Vagina (tissue), 2 donors: Measurements from ENCODE around the gene RALB. TPM values are rescaled to one million over a fixed set of nuclear protein-coding genes. Genes with fewer than 3 reads are reported as not detected.
"Not testable (repeated sequence)": the region's sequence is repeated elsewhere in the genome, so short reads cannot be mapped to it uniquely, and the experiment has no call there.

Source experiments
- DNase-seq, 2 donors: peaks; one replicate each; pipeline ENCODE4 v3.0.0-alpha.2; 2017; ENCODE audit errors: extremely low spot score in 2 of 2
- H3K27ac ChIP-seq: fragments of 200-600 bp; sonication (generic); one replicate; pipeline ENCODE4 v1.5.1; 2019
- H3K27me3 ChIP-seq: fragments of 200-600 bp; sonication (generic); one replicate; pipeline ENCODE4 v1.5.1; 2019
- H3K36me3 ChIP-seq, 2 donors: fragments of 200-600 bp; sonication (generic); one replicate each; pipeline ENCODE4 v1.5.1; 2017 to 2019
- H3K4me1 ChIP-seq: fragments of 200-600 bp; sonication (generic); one replicate; pipeline ENCODE4 v1.5.1; 2019
- H3K4me3 ChIP-seq, 2 donors: fragments of 200-600 bp; sonication (generic); 1 replicate in 1 of 2; 2 replicates in 1 of 2; pipeline ENCODE4 v1.5.1; 2016 to 2019
- H3K9me3 ChIP-seq: fragments of 200-600 bp; sonication (generic); one replicate; pipeline ENCODE4 v1.5.1; 2019
- POLR2A ChIP-seq, 2 donors: fragments of 450-650 bp; IDR thresholded peaks; one replicate each; pipeline ENCODE4 v1.6.1; 2017; ENCODE audit warnings: antibody characterized with exemption in 2 of 2, mild to moderate bottlenecking in 2 of 2, moderate library complexity in 2 of 2
- POLR2AphosphoS5 ChIP-seq, 2 donors: sonication (generic); formaldehyde crosslinking; IDR thresholded peaks; one replicate each; pipeline ENCODE4 v1.9.0; 2017; ENCODE audit warnings: antibody characterized with exemption in 2 of 2, mild to moderate bottlenecking in 2 of 2, low read depth in 1 of 2; ENCODE audit not compliant: insufficient read depth in 1 of 2
- intact Hi-C: fragments of 100-400 bp; cut with DNase I; formaldehyde crosslinking; loops from one replicate; pipeline ENCODE4 v1.15.1; 2023
- total RNA-seq: library from RNA; depleted of rRNA; stranded (reverse); fragments of >200 nt; gene quantifications from one replicate; pipeline ENCODE4 v1.2.3, GENCODE V29; 2016
- TF ChIP-seq, protein P1 (sequence below), 3 experiments: fragments of 450-650 bp in 2 of 3; fragments of 200-600 bp in 1 of 3; sonication (generic) in 1 of 3; IDR thresholded peaks; one replicate each; pipeline ENCODE4 v1.5.1; 2017 to 2019; ENCODE audit warnings: antibody characterized with exemption in 3 of 3, mild to moderate bottlenecking in 2 of 3, moderate library complexity in 2 of 3

RALB gene
- total RNA-seq, 1 donor from 2014 or later: 44.0 TPM

DNA sequence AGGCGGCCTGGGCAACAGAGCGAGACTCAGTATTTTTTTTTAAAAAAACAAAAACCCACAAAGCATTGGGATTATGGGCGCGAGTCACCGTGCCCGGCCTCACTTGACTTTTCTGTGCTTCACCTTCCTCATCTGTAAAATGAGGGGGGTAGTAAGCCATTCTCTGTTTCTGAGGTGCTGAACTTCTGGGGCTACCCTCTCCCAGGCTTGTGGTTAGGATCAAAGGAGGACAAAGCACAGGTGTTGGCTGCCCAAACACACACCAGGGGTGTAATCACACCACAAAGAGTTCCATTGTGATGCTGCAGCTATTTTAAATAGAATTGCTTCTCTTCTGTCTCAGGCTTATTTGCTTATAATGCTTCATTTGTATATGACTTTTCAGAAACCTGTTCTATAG, 57.5 kb downstream of the RALB start:
- Histone ChIP-seq H3K36me3 (no peaks in the 10 kb centered on the region), H3K4me1 (peaks cover 22% of the 10 kb centered on the region), H3K9me3 (no peaks in the 10 kb centered on the region), H3K4me3 (no peak overlapping the region), H3K27ac (no peak overlapping the region), H3K27me3 (no peaks in the 10 kb centered on the region)
- intact Hi-C loops: loop anchor here (10.0 kb wide), 1 partner anchor 85 kb away; the partner anchor contains the start of gene TMEM185B
- DNase-seq: no peak
- TF ChIP-seq POLR2A (IDR thresholded peaks at IDR 0.05): no peak
- TF ChIP-seq POLR2AphosphoS5 (IDR thresholded peaks at IDR 0.05; ENCODE audit: insufficient read depth in 1 of 2, low read depth in 1 of 2): no peak
- TF ChIP-seq, protein P1, sequence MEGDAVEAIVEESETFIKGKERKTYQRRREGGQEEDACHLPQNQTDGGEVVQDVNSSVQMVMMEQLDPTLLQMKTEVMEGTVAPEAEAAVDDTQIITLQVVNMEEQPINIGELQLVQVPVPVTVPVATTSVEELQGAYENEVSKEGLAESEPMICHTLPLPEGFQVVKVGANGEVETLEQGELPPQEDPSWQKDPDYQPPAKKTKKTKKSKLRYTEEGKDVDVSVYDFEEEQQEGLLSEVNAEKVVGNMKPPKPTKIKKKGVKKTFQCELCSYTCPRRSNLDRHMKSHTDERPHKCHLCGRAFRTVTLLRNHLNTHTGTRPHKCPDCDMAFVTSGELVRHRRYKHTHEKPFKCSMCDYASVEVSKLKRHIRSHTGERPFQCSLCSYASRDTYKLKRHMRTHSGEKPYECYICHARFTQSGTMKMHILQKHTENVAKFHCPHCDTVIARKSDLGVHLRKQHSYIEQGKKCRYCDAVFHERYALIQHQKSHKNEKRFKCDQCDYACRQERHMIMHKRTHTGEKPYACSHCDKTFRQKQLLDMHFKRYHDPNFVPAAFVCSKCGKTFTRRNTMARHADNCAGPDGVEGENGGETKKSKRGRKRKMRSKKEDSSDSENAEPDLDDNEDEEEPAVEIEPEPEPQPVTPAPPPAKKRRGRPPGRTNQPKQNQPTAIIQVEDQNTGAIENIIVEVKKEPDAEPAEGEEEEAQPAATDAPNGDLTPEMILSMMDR (IDR thresholded peaks at IDR 0.05): no peak

DNA sequence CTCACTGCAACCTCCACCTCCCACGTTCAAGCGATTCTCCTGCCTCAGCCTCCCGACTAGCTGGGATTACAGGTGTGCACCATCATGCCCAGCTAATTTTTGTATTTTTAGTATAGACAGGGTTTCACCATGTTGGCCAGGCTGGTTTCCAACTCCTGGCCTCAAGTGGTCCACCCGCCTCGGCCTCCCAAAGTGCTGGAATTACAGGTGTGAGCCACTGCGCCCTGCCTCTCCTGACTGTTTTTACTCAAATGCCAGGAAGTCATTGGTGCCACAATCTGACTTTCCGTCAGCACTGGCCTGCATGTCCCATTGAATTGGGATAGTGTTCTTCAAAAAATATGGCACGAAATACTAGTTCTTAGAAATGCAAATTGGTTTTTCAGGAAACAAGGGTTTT, 58.2 kb downstream of the RALB start:
- intact Hi-C loops: loop anchor here (10.0 kb wide), 1 partner anchor 86 kb away; the partner anchor contains the start of gene TMEM185B
- not testable (repeated sequence) for H3K36me3 ChIP-seq, H3K9me3 ChIP-seq, DNase-seq, H3K27me3 ChIP-seq, H3K4me3 ChIP-seq, H3K27ac ChIP-seq
- H3K4me1 ChIP-seq: peaks cover 22% of the 10 kb centered on the region

DNA sequence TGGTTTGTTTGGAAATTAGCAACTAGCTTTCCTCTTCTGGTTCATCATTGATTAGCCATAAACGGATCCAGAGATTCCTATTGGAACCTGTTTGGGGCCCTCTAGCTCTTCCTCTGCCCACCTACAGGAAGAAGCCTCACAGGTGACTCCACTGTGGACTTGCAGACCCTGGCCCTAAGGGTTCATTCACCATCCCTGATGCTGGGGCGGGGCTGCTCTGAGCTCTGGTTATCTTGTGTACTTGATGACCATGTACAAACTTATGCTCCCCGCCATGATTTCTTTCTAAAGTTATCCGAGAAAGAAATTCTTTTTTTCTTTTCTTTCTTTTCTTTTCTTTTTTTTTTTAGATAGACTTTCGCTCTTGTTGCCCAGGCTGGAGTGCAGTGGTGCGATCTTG, 59.4 kb downstream of the RALB start:
- H3K4me3 ChIP-seq: no peak overlapping the region
- TF ChIP-seq POLR2AphosphoS5 (IDR thresholded peaks at IDR 0.05; ENCODE audit: insufficient read depth in 1 of 2, low read depth in 1 of 2) (no peak), POLR2A (IDR thresholded peaks at IDR 0.05) (no peak)
- TF ChIP-seq, protein P1 (IDR thresholded peaks at IDR 0.05): no peak
- H3K36me3 ChIP-seq: no peaks in the 10 kb centered on the region
- H3K27me3 ChIP-seq: no peaks in the 10 kb centered on the region
- H3K9me3 ChIP-seq: no peaks in the 10 kb centered on the region
- no peak for DNase-seq
- H3K4me1 ChIP-seq: peaks cover 22% of the 10 kb centered on the region
- intact Hi-C loops: loop anchor here (10.0 kb wide), 1 partner anchor 87 kb away; the partner anchor contains the start of gene TMEM185B
- no peak overlapping the region for H3K27ac ChIP-seq

DNA sequence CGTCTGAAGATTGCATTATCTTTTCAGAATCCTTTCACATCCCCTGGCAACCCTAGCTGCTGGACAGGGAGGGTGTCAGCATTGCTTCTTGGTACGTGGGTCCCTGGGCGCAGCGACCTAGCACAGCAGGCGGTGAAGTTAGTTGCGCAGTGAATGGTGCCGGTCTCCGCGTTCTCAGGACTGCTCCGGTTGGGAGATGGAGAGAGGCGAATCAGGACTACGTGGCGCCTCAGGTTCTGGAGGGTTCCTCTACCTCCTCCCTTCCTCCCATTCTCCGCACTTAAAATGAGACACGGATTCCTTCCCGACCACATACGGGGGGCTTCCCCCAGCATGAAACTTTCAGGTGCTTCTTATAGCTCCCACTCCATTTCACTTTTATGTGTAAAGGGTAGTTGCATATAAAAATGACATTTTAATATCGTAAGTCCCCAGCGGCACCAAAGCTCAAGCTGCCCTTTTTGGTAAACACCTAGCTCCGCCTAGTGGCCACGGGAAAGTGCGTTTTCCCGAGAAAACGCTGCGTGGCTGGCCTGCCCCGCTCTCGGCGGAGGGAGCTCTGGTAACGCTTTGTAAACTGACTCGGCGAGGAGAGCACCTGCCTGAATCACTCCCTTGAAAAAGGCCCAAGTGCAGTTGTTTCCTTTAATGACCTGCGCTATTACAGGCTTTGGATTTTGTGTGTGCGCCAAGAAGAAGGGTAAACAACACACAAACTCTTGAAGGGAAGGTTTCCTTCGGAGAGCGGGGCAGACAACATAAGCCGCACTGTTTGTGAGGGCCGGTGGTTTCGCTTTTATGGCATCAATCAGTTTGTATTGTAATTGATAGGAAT, 60.4 kb downstream of the RALB start:
- Histone ChIP-seq H3K36me3 (no peaks in the 10 kb centered on the region), H3K4me1 (peaks cover 22% of the 10 kb centered on the region), H3K4me3 (peak overlapping the region; percentile 31 to 42), H3K27me3 (no peaks in the 10 kb centered on the region), H3K27ac (peak overlapping the region; percentile 81), H3K9me3 (no peaks in the 10 kb centered on the region)
- DNase-seq: no peak
- intact Hi-C loops: loop anchor here (10.0 kb wide), 1 partner anchor 88 kb away; the partner anchor contains the start of gene TMEM185B
- peak; percentile 48 to 86 for TF ChIP-seq POLR2AphosphoS5 (IDR thresholded peaks at IDR 0.05; ENCODE audit: insufficient read depth in 1 of 2, low read depth in 1 of 2)
- no peak for TF ChIP-seq POLR2A (IDR thresholded peaks at IDR 0.05)
- TF ChIP-seq, protein P1 (IDR thresholded peaks at IDR 0.05): peak; percentile 79 to 94 (median 86)

GRCh38 chr2:120313695-120314615, 61.3 kb downstream of the RALB start:
- no peak for TF ChIP-seq POLR2AphosphoS5 (IDR thresholded peaks at IDR 0.05; ENCODE audit: insufficient read depth in 1 of 2, low read depth in 1 of 2)
- no peak for TF ChIP-seq POLR2A (IDR thresholded peaks at IDR 0.05)
- TF ChIP-seq, protein P1 (IDR thresholded peaks at IDR 0.05): no peak
- Histone ChIP-seq H3K4me3 (peak overlapping the region; percentile 31 to 42), H3K4me1 (peaks cover 27% of the 10 kb centered on the region), H3K27ac (peak overlapping the region; percentile 81), H3K9me3 (no peaks in the 10 kb centered on the region), H3K27me3 (no peaks in the 10 kb centered on the region), H3K36me3 (no peaks in the 10 kb centered on the region)
- DNase-seq: no peak
- intact Hi-C loops: loop anchor here (10.0 kb wide), 1 partner anchor 89 kb away; the partner anchor contains the start of gene TMEM185B
